ENCODE data around the gene CGN.
A peak's percentile ranks its signal among the peaks of the same experiment; 100 is the strongest.

The CGN gene

DNA sequence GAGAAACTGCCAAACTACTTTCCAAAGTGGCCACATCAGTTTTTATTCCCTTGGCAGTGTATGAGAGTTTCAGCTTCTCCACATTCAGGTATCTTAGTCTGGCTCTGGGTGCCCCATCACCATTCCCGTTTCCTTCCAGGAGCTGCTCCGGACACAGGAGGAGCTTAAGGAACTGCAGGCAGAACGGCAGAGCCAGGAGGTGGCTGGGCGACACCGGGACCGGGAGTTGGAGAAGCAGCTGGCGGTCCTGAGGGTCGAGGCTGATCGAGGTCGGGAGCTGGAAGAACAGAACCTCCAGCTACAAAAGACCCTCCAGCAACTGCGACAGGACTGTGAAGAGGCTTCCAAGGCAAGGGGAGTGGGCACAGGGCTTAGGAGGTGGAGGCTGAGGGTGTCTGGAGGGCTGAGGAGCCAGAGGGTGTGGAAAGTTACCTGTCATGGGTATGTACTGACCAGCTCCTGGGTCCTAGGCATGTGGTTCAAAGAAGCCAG, 18.1 kb downstream of the CGN start:
- no peak for DNase-seq

DNA sequence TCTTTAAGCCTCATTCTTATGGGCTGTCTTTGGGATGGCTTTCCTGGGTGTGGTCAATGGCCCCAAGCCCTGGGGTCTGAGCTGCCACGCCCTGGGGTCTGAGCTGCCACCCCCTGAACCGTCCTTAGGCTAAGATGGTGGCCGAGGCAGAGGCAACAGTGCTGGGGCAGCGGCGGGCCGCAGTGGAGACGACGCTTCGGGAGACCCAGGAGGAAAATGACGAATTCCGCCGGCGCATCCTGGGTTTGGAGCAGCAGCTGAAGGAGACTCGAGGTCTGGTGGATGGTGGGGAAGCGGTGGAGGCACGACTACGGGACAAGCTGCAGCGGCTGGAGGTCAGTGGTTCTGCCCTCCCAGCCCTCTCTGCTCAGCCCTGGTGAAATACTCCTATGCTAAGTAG, 18.6 kb downstream of the CGN start:
- DNase-seq = no peak

DNA sequence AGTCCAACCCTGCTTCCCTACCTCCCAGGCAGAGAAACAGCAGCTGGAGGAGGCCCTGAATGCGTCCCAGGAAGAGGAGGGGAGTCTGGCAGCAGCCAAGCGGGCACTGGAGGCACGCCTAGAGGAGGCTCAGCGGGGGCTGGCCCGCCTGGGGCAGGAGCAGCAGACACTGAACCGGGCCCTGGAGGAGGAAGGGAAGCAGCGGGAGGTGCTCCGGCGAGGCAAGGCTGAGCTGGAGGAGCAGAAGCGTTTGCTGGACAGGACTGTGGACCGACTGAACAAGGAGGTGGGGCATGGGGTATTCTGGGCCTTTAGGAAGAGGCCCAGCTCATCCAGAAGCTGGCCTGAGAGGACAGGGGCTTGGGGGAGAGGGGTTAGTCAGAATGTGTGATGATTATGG, 19.3 kb downstream of the CGN start:
- DNase-seq = no peak

DNA sequence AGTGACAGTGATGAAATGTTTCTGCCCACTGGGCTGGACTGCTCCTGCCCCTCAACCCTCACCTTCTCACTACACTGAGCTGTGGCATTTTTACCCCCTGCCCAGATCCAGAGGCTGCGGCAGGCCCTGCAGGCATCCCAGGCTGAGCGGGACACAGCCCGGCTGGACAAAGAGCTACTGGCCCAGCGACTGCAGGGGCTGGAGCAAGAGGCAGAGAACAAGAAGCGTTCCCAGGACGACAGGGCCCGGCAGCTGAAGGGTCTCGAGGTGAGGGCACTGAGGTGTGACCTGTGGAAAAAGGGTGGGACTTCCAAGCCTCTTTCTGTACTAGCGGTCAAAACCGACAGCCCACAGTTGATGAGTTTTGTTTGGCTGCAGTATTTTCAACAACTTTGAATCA, 22.7 kb downstream of the CGN start:
- no peak for DNase-seq

DNA sequence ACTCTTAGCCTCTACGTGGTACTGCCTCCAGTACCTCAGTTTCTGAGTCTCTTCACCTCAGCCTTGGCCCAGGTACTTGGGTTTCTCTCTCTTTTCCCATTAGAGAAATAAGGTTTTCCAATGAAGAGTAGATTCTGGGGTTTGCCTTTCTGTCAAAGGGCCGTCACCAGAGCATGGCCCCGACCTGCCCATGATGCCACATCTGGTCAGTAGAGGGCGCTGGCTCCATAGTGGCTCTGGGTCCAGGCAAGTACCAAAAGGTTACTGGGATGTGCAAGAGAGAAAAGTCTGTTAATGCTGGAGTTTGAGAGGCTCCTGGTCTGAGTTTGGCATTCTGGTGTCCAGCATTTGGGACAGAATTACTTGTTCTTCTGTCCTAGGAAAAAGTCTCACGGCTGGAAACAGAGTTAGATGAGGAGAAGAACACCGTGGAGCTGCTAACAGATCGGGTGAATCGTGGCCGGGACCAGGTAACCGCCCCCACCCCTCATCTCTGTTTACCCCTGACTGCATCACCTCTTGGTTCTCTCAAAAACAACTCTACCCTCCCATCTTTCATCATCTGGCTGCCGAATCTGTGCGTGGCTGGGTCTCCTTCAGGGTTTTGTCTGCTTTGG, 23.6 kb downstream of the CGN start:
- DNase-seq = peak; percentile 56 to 68 (median 62)

DNA sequence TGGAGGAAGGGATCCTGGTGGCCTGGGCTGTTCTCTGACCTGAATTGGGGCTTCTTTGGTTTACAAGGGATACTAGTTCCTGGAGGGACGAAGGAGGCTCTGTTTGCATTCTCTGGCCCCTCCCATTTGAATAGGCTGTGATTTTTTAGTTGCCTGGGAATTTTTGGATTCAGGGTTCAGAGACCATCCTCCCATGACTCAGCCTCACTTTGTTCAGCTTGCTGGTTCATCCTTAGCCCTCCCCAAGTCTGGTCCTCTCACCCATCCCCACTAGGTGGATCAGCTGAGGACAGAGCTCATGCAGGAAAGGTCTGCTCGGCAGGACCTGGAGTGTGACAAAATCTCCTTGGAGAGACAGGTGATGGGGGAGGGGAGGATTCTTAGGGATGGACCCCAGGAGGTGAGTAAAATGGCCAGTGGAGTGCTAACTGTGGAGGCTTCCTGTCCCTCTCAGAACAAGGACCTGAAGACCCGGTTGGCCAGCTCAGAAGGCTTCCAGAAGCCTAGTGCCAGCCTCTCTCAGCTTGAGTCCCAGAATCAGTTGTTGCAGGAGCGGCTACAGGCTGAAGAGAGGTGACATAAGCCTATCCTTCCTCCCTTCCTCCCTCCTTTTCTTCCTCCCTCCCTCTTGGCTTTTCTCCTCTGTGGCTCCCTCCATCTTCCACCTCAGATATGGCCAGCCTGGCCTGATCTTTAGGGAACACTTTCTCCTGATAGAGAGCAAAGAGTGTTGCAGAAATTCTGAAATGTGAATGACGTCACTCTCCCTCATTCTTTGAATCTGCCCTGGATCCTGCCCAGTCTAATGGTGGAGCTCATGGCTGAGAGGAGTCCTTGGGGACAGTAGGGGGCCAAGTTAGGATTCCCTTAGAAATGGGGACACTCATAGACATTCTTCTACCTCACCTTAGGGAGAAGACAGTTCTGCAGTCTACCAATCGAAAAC, 24.4 kb downstream of the CGN start:
- no peak for DNase-seq

DNA sequence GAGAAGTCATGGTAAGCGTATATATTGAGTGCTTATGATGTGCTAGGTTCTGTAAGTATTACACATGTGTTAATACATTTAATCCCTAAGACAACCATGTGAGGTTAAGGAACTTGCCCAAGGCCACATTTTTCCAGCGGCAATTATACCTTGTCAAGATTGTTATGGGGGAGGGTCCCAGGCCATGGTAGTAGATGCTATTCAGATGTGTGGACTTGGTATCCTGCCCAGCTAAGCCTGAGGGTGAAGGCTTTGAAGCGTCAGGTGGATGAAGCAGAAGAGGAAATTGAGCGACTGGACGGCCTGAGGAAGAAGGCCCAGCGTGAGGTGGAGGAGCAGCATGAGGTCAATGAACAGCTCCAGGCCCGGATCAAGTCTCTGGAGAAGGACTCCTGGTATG, 25.3 kb downstream of the CGN start:
- no peak for DNase-seq

DNA sequence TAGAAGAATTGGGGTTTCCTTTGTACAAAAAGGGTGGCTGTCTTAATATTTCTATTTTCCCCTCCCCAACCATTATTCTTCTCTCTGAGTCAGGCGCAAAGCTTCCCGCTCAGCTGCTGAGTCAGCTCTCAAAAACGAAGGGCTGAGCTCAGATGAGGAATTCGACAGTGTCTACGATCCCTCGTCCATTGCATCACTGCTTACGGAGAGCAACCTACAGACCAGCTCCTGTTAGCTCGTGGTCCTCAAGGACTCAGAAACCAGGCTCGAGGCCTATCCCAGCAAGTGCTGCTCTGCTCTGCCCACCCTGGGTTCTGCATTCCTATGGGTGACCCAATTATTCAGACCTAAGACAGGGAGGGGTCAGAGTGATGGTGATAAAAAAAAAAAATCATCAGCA, 25.9 kb downstream of the CGN start:
- DNase-seq = no peak

DNA sequence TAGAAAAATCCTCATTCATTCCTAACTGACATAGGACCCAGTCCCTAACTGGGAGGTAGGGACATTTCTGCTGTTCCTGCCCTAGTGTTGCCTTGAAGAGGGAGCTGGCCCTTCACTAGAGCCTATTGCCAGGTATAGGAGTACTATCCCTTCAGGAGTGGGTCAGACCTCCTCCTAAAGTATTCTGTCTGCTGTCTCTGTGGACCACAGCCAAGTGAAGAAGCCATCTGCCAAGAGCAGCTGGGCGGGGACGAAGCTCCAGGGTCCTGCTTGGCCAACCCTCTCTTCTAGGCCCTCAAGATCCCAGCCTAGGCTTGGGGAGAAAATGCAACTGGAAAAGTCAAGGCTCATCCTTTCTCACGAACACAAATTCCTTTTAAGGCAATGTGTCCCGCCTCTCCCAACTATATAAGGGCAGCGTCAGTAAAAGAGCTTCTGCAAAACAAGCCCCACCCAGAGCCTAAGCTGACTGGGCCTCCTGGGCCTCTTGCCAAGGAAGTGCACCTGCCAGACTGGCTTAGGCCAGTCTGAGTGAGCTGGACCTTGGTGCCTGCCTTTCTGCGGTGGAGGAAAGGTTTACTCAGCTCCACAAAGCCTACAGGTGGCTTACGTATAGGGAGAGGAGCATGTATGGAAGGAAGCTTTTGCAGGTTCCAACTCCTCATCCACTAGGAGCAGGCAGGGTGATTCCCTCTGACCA, 28.3 kb downstream of the CGN start:
- peak in 1 of 4 experiments; percentile 4 for DNase-seq

DNA sequence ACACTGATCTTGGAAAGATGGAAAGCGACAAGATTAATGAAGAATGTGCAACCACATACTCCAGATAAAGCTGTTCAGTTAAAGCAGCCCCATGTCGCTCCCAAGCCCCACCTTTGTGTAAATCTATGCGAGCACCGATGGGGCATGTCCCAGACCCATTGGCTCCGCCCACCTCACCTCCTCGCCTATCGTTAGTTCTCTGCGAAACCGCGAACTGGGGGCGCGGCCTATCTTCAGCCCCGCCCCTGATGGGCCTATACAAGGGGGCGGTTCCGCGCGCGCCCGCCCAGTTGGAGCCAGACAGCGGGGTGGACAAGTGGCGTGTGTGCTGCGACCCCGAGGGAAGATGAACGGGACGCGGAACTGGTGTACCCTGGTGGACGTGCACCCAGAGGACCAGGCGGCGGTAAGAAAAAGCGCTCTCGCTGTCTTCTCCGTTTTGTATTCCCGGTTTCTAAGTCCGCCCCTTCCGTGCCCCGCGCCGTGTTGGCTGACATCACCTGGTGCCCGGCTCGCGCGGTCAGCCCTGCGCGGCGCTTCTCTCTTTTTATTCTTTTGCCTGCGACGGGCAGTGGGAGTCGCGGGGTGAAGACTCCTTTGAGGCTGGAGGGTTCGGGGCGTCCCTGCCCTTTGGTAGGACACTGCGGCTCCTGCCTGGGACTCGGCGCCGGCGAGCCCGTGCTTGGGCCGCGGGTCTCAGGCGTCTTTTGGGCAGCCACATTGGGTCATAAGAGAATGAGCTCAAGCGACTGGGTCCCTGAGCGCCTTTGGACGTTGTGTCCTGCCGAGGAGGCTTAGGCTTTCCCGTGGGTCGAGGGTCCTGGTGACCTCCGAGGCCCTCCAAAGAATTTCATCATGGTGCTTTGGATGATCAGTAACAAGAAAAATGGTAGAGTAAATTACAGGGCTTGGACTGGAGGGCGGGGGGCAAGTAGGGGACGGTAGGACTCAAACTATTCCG, 29.1 kb downstream of the CGN start, which contains the start of gene TUFT1:
Gene TUFT1, plus strand, starts transcription at position 289 of the 961 bp plus-strand sequence. Its CDS starts 58 bp downstream, at position 347.
- peak; percentile 84 to 92 (median 88) for DNase-seq

DNA sequence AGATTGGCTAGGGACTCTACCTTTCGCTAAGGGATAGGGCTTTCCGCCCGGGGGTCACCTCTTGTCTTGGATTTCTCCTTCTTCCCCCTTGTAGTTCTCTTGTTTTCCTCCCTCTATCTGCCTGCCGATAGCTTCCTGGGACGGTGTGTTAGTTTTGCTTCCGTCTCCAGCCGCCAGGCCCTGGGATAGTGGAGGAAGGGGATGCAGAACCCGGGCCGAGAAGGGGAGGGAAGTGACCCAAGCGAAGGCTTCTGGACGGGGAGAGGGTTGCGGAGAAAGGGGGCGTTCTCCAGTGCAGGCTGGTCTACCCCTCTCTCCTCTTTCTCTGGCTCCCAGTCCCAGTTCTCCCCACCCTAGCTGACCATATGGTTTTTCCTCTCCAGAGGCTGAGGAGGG, 29.8 kb downstream of the CGN start:
- DNase-seq = no peak

DNA sequence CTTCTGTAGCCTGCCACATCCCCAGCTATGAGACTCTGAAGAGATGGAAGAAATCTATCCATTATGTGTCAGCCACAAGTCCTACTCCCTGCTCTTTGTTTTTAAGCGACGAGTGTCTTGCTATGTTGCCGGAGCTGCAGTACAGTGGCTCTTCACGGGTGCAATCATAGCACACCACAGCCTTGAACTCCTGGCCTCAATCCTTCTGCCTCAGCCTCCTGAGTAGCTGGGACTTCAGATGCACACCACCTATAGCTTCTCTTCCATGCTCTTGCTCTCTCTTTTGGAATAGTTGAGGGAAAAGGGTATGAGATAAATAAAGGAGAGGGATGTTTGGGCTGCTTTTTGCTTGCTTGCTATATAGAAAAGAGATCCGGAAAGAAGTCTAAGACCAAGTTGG, 30.6 kb downstream of the CGN start:
- no peak for DNase-seq

DNA sequence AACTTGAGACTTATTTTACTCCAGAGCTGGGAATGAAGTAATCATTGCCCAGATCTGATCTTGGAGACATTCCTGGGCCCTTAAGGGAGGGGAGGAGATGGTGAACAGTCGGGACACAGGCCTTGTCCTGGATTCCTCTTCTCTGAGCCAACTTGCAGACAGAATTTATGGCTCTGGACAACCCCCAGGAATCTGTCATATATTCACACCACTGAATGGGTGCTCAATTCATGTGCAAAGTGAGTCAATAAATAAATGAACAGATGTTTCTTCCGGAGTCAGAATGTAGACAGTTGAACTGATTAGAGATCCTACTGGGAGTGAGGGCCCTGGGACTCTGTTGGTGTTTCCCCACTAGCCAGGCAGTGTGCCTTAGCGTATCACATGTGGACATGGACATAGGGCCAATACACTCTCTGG, 31.5 kb downstream of the CGN start:
- no peak for DNase-seq

DNA sequence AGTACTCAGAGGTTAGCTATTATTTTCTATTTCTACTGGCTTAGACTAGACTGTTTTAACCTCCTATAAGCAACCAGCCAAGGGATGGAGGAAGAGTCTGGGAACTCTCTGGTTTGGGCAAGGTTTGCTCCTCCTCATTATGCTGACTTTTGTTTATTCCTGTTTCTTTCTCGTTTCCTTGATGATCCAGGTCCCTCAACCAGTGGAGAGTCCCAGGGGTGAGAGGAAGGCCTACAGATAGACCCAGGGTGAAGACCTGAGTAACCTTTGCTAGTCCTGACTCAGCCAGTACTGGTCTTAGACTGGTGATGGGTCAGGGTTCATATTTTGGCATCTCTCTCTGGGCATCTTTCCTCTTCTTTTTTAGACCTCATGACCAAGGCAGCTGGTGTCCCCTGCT, 34.4 kb downstream of the CGN start:
- DNase-seq = no peak

DNA sequence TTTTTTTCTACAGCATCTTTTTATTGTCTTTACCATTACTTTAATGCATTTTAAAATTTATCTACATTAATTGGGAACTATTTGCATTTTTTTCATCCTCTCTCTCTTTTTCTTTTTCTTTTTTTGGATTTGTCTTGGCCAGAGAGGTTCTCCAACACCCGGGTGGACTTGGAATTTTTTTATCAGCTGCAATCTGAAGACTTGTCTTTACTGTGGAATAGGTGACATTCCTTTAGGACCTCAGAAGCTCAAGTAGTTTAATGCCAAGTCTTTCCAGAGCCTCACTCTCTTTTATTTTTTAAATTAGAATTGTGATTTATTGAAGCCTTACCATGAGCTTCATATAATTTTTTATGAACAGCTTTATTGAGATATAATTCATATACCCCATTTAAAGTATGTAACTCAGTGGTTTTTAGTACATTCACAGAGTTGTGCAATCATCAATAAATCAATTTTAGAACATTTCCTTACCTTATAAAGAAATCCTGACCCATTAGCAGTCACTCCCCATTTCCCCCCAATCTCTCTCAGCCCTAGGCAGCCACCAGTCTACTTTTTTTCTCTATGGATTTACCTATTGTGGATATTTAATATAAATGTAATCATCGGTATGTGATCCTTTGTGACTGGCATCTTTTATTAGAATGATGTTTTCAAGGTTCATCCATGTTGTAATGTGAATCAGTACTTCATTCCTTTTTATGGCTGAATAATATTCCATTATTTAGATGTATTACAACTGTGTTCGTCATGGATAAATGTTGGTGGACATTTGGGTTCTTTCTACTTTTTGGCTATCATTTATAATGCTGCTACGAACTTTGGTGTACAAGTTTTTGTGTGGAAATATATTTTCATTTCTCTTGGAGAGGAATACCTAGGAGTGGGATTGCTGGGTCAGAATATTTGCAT, 35.1 kb downstream of the CGN start:
- no peak for DNase-seq

DNA sequence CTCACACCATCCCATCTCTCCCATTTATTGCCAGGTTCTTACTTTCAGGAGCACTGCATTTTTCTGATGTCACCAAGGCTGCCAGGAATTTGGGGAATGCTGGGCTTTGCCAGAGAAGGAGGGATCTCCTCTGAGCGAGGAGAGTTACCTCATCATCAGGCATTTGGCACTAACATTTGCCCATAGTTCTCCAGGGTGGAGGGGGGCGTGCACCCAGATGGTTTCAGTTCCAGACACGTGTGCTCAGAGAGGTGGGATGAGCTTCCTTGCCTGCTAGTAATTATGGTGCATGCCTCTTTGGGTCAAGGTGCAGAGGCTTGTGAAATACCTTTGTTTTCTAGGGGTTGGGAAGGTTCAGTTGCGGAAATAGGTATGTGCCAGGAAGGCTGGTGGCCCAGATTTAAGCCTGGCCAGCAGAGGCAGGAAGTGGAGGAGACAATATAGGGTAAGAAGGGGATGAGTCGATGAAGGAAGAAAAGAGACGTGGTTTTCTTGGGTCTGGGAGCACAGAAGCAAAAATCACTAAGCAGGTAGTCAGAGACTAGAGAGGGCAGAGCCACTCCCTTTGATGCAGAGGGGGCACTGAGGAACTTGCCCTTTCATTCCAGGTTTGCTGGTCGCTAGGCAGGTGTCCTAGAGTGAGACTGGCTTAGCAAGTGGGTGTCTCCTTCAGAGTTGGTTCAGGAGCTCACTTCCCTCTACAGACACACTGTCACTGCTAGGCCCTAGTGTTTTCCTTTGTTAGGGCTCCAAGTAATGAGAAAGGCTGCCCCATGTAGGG, 36.1 kb downstream of the CGN start:
- DNase-seq = no peak

DNA sequence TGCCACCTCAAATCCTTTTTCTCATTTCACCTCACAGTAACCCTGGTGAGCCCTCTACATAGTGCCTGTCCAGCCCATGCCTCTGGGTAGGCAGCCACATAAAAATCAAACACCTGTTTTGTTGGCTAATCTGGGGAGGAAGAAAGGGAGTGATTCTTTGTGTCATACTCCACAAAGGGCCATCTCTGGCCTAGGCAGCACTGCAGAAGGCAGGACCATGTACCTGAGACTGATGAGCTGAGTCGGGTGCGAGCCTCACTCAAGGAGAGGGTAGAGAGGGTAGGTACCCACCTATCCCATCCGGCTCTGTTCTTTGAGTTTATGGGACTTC, 36.7 kb downstream of the CGN start:
- no peak for DNase-seq

DNA sequence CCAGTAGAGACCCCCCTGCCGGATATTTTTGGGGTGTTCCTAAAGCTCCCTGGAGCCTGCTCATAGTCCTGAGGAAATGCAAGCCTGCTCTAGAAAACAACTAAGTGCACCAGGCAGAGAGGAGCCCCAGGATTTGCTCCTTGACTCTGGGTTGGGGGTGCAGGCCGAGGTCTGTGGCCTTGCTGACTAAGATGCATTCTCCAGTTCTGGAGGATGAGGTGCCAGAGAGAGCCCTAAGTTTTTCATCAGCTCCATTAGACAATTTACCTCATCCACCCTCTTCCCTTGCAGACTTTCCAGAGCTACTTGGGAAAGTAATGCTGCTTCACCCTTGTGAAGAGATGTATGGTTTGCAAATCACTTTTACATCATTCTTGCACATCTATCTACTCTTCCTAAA, 38.0 kb downstream of the CGN start:
- DNase-seq = no peak

DNA sequence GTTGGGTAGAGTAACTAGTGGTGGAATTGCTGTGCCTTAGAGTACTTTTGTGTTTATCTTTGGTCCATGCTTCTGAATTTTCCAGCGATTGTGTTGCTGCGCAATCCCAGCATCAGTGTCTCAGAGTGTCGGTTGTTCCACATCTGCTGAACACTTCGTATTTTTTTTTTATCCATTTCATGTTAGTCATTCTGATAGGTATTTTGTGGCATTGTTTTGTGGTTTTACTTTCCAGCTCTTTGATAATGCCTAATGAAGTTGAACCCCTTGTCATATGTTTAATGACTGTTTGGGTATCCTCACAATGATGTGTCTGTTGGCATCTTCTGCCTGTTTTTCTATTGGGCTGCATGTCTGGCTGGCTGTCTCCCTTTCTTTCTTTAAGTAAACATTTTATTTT, 42.5 kb downstream of the CGN start:
- no peak for DNase-seq

DNA sequence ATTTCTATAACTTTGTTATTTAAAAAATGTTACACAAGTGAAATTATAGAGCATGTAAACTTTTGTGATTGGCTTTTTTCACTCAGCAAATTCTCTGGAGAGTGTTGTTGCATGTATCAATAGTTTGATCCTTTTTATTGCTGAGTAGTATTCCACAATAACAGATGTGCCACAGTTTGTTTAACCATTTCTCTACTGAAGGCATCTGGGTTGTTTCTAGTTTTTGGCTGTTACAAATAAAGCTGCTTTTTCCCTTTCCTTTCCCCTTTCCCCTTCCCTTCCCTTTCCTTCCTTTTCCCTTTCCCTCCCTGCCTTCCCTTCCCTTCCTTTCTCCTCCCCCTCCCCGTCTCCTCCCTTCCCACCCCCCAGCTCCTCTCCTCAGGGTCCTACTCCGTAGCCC, 44.9 kb downstream of the CGN start:
- DNase-seq = no peak

DNA sequence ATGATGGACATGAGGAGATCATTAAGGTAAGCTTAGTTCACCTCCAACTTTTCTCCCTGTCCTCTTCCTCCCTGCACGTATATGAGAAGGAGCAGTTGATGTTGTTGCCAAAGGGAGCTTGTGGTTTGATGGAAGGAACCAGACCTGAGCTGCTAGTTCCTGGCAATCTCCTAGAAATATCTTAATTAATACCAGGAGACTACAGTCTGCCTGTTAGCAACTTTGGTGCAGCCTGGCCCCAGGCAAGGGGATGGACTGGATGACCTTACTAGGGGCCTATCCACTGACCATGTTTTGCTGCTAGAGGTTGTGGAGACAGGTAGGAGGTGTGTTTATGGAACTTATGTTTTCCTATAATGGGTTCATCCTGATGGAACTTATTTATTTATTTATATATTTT, 51.5 kb downstream of the CGN start:
- DNase-seq = no peak

All from activated CD4-positive, CD25-positive, alpha-beta regulatory T cell (primary cell).